Measurements from ENCODE around the gene FNIP2.
"Not testable (repeated sequence)": the region's sequence is repeated elsewhere in the genome, so short reads cannot be mapped to it uniquely, and the experiment has no call there.

The FNIP2 gene

GRCh38 chr4:158768555-158769174 is at the start of gene FNIP2:
FNIP2 (plus strand) TSS chr4:158769026; CDS start chr4:158769213, 187 bp downstream.
- peak; percentile 64 for DNase-seq

GRCh38 chr4:158721680-158722079 is 47.1 kb upstream of the FNIP2 start:
- DNase-seq: no peak

GRCh38 chr4:158722291-158722916 is 46.4 kb upstream of the FNIP2 start:
- DNase-seq: no peak

GRCh38 chr4:158722917-158723793 is 45.7 kb upstream of the FNIP2 start, which contains the start of gene PPID:
PPID (minus strand) TSS chr4:158723396; CDS start chr4:158723288, 108 bp downstream.
- DNase-seq: peak; percentile 84

- DNase-seq: no peak
Measured at GRCh38 chr4:158724637-158725036, 44.2 kb upstream of the FNIP2 start.

- no peak for DNase-seq
Measured at GRCh38 chr4:158726633-158727032, 42.2 kb upstream of the FNIP2 start.

- DNase-seq: no peak
Measured at GRCh38 chr4:158728236-158728635, 40.6 kb upstream of the FNIP2 start.

- DNase-seq: peak; percentile 54
Measured at GRCh38 chr4:158729716-158730559, 38.9 kb upstream of the FNIP2 start.

GRCh38 chr4:158738866-158739265 is 30.0 kb upstream of the FNIP2 start:
- no peak for DNase-seq

GRCh38 chr4:158739600-158739999 is 29.2 kb upstream of the FNIP2 start:
- no peak for DNase-seq

- DNase-seq: no peak
Measured at GRCh38 chr4:158741326-158742021, 27.4 kb upstream of the FNIP2 start.

GRCh38 chr4:158746537-158746936 is 22.3 kb upstream of the FNIP2 start:
- DNase-seq: not testable (repeated sequence)

GRCh38 chr4:158750379-158750778 is 18.4 kb upstream of the FNIP2 start:
- no peak for DNase-seq

- no peak for DNase-seq
Measured at GRCh38 chr4:158754385-158755180, 14.2 kb upstream of the FNIP2 start.

- not testable (repeated sequence) for DNase-seq
Measured at GRCh38 chr4:158755819-158756218, 13.0 kb upstream of the FNIP2 start.

- DNase-seq: no peak
Measured at GRCh38 chr4:158756588-158756987, 12.2 kb upstream of the FNIP2 start.

- DNase-seq: no peak
Measured at GRCh38 chr4:158758142-158758541, 10.7 kb upstream of the FNIP2 start.

- DNase-seq: no peak
Measured at GRCh38 chr4:158758703-158759102, 10.1 kb upstream of the FNIP2 start.

GRCh38 chr4:158759539-158759938 is 9.3 kb upstream of the FNIP2 start:
- not testable (repeated sequence) for DNase-seq

- peak; percentile 31 for DNase-seq
Measured at GRCh38 chr4:158760866-158761265, 8.0 kb upstream of the FNIP2 start.

GRCh38 chr4:158762553-158762952 is 6.3 kb upstream of the FNIP2 start:
- no peak for DNase-seq
